Lower leg skin (tissue), 4 donors: ENCODE data around the gene ZNF503. TPM values are rescaled to one million over a fixed set of nuclear protein-coding genes. Genes with fewer than 3 reads are reported as not detected.
"Not testable (repeated sequence)": the region's sequence is repeated elsewhere in the genome, so short reads cannot be mapped to it uniquely, and the experiment has no call there.

Experiments
- DNase-seq, 2 donors: peaks; one replicate each; pipeline ENCODE4 v3.0.0-alpha.2; 2019; ENCODE audit warnings: low spot score in 2 of 2
- H3K4me3 ChIP-seq: fragments of 200-600 bp; sonication (generic); 2 replicates; pipeline ENCODE4 v1.5.1; 2017; ENCODE audit warnings: mild to moderate bottlenecking, low read depth; ENCODE audit not compliant: poor library complexity, severe bottlenecking
- POLR2A ChIP-seq, 2 donors: fragments of 450-650 bp; IDR thresholded peaks; one replicate each; pipeline ENCODE4 v1.6.1; 2016 to 2017; ENCODE audit warnings: antibody characterized with exemption in 2 of 2, mild to moderate bottlenecking in 1 of 2, moderate library complexity in 1 of 2
- WGBS, 2 donors: methylation state at CpG; one replicate each; pipeline ENCODE4 v1.1.5; 2018; 5-methylcytosine and 5-hydroxymethylcytosine counted together
- intact Hi-C: fragments of 100-400 bp; cut with DNase I; formaldehyde crosslinking; loops from one replicate; pipeline ENCODE4 v1.15.0; 2023; ENCODE audit warnings: low total_unique reads
- total RNA-seq, 4 donors: library from RNA; depleted of rRNA; stranded (reverse); fragments of >200 nt; gene quantifications; one replicate each; pipeline ENCODE4 v1.1.0, GENCODE V29; 2016
- TF ChIP-seq, protein P1 (sequence below), 3 donors: fragments of 450-650 bp; IDR thresholded peaks; one replicate each; pipeline ENCODE4 v1.5.1; 2016; ENCODE audit warnings: antibody characterized with exemption in 3 of 3, mild to moderate bottlenecking in 3 of 3, moderate library complexity in 2 of 3

The ZNF503 gene
- total RNA-seq, 4 donors from 2014 or later: 4.8 to 8.6 (median 7.4) TPM

- intact Hi-C loops: no loop called here
- TF ChIP-seq POLR2A (IDR thresholded peaks at IDR 0.05): no peak
- TF ChIP-seq, protein P1, sequence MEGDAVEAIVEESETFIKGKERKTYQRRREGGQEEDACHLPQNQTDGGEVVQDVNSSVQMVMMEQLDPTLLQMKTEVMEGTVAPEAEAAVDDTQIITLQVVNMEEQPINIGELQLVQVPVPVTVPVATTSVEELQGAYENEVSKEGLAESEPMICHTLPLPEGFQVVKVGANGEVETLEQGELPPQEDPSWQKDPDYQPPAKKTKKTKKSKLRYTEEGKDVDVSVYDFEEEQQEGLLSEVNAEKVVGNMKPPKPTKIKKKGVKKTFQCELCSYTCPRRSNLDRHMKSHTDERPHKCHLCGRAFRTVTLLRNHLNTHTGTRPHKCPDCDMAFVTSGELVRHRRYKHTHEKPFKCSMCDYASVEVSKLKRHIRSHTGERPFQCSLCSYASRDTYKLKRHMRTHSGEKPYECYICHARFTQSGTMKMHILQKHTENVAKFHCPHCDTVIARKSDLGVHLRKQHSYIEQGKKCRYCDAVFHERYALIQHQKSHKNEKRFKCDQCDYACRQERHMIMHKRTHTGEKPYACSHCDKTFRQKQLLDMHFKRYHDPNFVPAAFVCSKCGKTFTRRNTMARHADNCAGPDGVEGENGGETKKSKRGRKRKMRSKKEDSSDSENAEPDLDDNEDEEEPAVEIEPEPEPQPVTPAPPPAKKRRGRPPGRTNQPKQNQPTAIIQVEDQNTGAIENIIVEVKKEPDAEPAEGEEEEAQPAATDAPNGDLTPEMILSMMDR (IDR thresholded peaks at IDR 0.05): no peak
- no peak for DNase-seq
- 86 to 88% methylated on average over 4 of the region's 4 CpGs for WGBS, 2 donors
- no peak overlapping the region for H3K4me3 ChIP-seq
Observed at GRCh38 chr10:75363431-75363830, 38.1 kb downstream of the ZNF503 start.

DNA sequence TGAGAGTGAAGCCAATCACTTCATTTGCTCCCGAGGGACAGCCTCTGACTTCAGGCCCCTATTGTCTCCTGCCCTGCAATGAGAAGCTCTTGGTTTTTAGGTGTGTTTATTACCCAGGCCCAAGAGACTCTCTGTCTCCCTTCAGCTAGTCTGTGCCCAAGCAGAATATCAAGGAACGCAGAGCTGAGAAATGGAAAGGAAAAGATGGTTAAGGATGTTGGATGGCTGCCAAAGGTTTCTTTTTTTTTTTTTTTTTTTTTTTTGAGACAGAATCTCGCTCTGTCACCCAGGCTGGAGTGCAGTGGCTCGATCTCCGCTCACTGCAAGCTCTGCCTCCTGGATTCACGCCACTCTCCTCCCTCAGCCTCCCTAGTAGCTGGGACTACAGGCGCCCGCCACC is 41.7 kb downstream of the ZNF503 start:
- 88 to 89% methylated on average over 8 of the region's 8 CpGs for WGBS, 2 donors
- DNase-seq, H3K4me3 ChIP-seq, intact Hi-C loops: not testable (repeated sequence)

GRCh38 chr10:75358835-75359421 is 42.6 kb downstream of the ZNF503 start:
- no peak overlapping the region for H3K4me3 ChIP-seq
- WGBS, 2 donors: 69 to 70% methylated on average over 6 of the region's 6 CpGs
- no peak for DNase-seq
- TF ChIP-seq POLR2A (IDR thresholded peaks at IDR 0.05): no peak
- TF ChIP-seq, protein P1 (IDR thresholded peaks at IDR 0.05): no peak
- intact Hi-C loops: no loop called here

- TF ChIP-seq, protein P1 (IDR thresholded peaks at IDR 0.05): no peak
- TF ChIP-seq POLR2A (IDR thresholded peaks at IDR 0.05): no peak
- intact Hi-C loops: no loop called here
- no peak overlapping the region for H3K4me3 ChIP-seq
- DNase-seq: no peak
- 81 to 90% methylated on average over 5 of the region's 5 CpGs for WGBS, 2 donors
Observed at GRCh38 chr10:75358132-75358531, 43.4 kb downstream of the ZNF503 start.

- TF ChIP-seq, protein P1 (IDR thresholded peaks at IDR 0.05): no peak
- TF ChIP-seq POLR2A (IDR thresholded peaks at IDR 0.05): no peak
- DNase-seq: peak in 1 of 2 donors; percentile 15
- intact Hi-C loops: no loop called here
- H3K4me3 ChIP-seq: no peak overlapping the region
- 96 to 98% methylated on average over 4 of the region's 4 CpGs for WGBS, 2 donors
Observed at GRCh38 chr10:75357500-75357899, 44.1 kb downstream of the ZNF503 start.

DNA sequence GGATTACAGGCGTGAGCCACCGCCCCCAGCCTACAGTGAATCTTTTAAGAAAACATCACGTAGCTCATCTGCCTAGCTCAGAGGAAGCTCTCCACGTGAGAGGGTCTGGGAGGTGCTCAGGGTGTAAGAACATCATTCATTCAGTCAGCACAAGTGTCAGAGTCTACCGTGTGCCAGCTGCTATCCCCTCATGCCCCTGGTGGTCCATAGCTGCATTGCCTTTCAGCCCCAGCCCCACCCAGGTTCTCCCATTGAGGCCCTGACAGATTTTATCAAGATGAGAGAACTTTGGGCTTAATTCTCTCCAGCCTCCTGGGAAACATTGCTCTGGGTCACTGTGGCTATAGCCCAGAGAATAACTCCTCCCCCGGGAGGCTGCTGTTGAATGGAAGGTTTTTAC is 45.1 kb downstream of the ZNF503 start:
- WGBS, 2 donors: 83 to 86% methylated on average over 6 of the region's 6 CpGs
- intact Hi-C loops: no loop called here
- no peak overlapping the region for H3K4me3 ChIP-seq
- TF ChIP-seq POLR2A (IDR thresholded peaks at IDR 0.05): no peak
- TF ChIP-seq, protein P1 (IDR thresholded peaks at IDR 0.05): no peak
- peak in 1 of 2 donors; percentile 46 for DNase-seq
